Stomach (tissue), 9 donors: Measurements from ENCODE around the gene TFEC. TPM values are rescaled to one million over a fixed set of nuclear protein-coding genes. Genes with fewer than 3 reads are reported as not detected.

ENCODE experiments used
- DNase-seq, 2 donors: peaks; one replicate each; pipeline versions ENCODE4 v3.0.0 to v3.0.0-alpha.2; 2013 to 2019
- H3K27ac ChIP-seq, 5 donors: fragments of 200-600 bp in 4 of 5; sonication (generic) in 4 of 5; one replicate each; pipeline ENCODE4 v1.5.1; 2013 to 2019; ENCODE audit warnings: mild to moderate bottlenecking in 1 of 5, moderate library complexity in 1 of 5
- H3K27me3 ChIP-seq, 3 donors: fragments of 200-600 bp; sonication (generic); one replicate each; pipeline ENCODE4 v1.5.1; 2017 to 2019; ENCODE audit warnings: mixed run types in 1 of 3
- H3K36me3 ChIP-seq, 4 donors: fragments of 200-600 bp; sonication (generic); 1 replicate in 3 of 4; 2 replicates in 1 of 4; pipeline ENCODE4 v1.5.1; 2016 to 2019
- H3K4me1 ChIP-seq, 4 donors: fragments of 200-600 bp; sonication (generic); one replicate each; pipeline ENCODE4 v1.5.1; 2016 to 2019
- H3K4me3 ChIP-seq, 4 donors: fragments of 200-600 bp; sonication (generic) in 3 of 4; one replicate each; pipeline ENCODE4 v1.5.1; 2016 to 2019; ENCODE audit warnings: mild to moderate bottlenecking in 1 of 4
- H3K9me3 ChIP-seq, 4 donors: fragments of 200-600 bp; sonication (generic); one replicate each; pipeline ENCODE4 v1.5.1; 2016 to 2019
- EP300 ChIP-seq: sonication (generic); formaldehyde crosslinking; IDR thresholded peaks from one replicate; pipeline ENCODE4 v1.6.1; 2017; ENCODE audit warnings: antibody characterized with exemption
- POLR2A ChIP-seq, 4 donors: fragments of 450-650 bp; IDR thresholded peaks; one replicate each; pipeline ENCODE4 v1.6.1; 2016; ENCODE audit warnings: antibody characterized with exemption in 4 of 4, control low read depth in 2 of 4, mild to moderate bottlenecking in 1 of 4, moderate library complexity in 1 of 4
- POLR2AphosphoS5 ChIP-seq, 3 donors: sonication (generic); formaldehyde crosslinking; IDR thresholded peaks; one replicate each; pipeline ENCODE4 v1.6.1; 2016; ENCODE audit warnings: antibody characterized with exemption in 3 of 3
- WGBS, 5 donors: extraction: QIAGEN DNeasy Blood & Tissue Kit in 3 of 5; methylation state at CpG; one replicate each; pipeline versions ENCODE4 v1.1.5 to v1.1.7; 2013 to 2018; 5-methylcytosine and 5-hydroxymethylcytosine counted together
- intact Hi-C: fragments of 100-400 bp; cut with DNase I; formaldehyde crosslinking; loops from one replicate; pipeline ENCODE4 v1.15.1; 2023; ENCODE audit warnings: low total_unique reads
- polyA plus RNA-seq, 3 donors: library from polyadenylated mRNA; stranded (reverse); fragments of 200-250 nt; gene quantifications; one replicate each; pipeline ENCODE4 v1.2.3, GENCODE V29; 2013
- total RNA-seq, 5 donors: library from RNA; depleted of rRNA; stranded (reverse); fragments of >200 nt; gene quantifications; one replicate each; pipeline versions ENCODE4 v1.1.0 to v1.2.3, GENCODE V29; 2014 to 2016
- TF ChIP-seq, protein P1 (sequence below), 7 experiments: fragments of 450-650 bp in 4 of 7; fragments of 200-600 bp in 3 of 7; sonication (generic) in 3 of 7; IDR thresholded peaks; one replicate each; pipeline ENCODE4 v1.5.1; 2016 to 2019; ENCODE audit warnings: antibody characterized with exemption in 7 of 7, control low read depth in 2 of 7, mild to moderate bottlenecking in 1 of 7
- donor health status: healthy with polysubstance abuse.
- donor health status: Bipolar disorder and iron deficiency.
- donor health status: healthy.

The TFEC gene
- total and polyA plus RNA-seq, 8 donors, result 0.25 to 28.4 (median 1.1) TPM

DNA sequence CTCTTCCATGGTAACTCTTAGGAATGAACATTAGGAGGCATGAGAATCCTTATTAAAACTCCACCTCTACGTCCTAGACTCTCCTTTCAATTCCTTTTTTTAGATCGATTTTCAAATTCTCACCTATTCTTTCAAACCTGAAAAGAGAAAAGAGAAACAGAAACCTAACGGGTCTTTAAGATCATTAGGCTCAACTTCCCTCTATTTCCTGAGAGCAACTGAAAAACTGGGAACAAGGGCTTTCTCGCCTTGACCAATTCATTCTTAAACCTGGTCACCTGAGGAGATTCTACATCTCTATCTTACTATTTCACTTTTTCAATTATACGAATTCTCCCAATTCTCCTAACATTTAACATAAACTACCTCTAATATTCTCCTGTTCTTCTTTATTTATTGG, 2.8 kb downstream of the TFEC start:
- TF ChIP-seq POLR2AphosphoS5 (IDR thresholded peaks at IDR 0.05) (no peak), POLR2A (IDR thresholded peaks at IDR 0.05) (no peak), EP300 (no peak)
- TF ChIP-seq, protein P1, sequence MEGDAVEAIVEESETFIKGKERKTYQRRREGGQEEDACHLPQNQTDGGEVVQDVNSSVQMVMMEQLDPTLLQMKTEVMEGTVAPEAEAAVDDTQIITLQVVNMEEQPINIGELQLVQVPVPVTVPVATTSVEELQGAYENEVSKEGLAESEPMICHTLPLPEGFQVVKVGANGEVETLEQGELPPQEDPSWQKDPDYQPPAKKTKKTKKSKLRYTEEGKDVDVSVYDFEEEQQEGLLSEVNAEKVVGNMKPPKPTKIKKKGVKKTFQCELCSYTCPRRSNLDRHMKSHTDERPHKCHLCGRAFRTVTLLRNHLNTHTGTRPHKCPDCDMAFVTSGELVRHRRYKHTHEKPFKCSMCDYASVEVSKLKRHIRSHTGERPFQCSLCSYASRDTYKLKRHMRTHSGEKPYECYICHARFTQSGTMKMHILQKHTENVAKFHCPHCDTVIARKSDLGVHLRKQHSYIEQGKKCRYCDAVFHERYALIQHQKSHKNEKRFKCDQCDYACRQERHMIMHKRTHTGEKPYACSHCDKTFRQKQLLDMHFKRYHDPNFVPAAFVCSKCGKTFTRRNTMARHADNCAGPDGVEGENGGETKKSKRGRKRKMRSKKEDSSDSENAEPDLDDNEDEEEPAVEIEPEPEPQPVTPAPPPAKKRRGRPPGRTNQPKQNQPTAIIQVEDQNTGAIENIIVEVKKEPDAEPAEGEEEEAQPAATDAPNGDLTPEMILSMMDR (IDR thresholded peaks at IDR 0.05), result no peak
- no peaks in the 10 kb centered on the region for H3K27me3 ChIP-seq
- no peaks in the 10 kb centered on the region for H3K36me3 ChIP-seq
- no peak for DNase-seq
- H3K9me3 ChIP-seq, result no peaks in the 10 kb centered on the region
- H3K27ac ChIP-seq, result no peak overlapping the region
- H3K4me1 ChIP-seq, result no peaks in the 10 kb centered on the region
- intact Hi-C loops, result no loop called here
- WGBS, 5 donors, result 61 to 78% (median 76%) methylated on average over 5 of the region's 5 CpGs
- no peak overlapping the region for H3K4me3 ChIP-seq

DNA sequence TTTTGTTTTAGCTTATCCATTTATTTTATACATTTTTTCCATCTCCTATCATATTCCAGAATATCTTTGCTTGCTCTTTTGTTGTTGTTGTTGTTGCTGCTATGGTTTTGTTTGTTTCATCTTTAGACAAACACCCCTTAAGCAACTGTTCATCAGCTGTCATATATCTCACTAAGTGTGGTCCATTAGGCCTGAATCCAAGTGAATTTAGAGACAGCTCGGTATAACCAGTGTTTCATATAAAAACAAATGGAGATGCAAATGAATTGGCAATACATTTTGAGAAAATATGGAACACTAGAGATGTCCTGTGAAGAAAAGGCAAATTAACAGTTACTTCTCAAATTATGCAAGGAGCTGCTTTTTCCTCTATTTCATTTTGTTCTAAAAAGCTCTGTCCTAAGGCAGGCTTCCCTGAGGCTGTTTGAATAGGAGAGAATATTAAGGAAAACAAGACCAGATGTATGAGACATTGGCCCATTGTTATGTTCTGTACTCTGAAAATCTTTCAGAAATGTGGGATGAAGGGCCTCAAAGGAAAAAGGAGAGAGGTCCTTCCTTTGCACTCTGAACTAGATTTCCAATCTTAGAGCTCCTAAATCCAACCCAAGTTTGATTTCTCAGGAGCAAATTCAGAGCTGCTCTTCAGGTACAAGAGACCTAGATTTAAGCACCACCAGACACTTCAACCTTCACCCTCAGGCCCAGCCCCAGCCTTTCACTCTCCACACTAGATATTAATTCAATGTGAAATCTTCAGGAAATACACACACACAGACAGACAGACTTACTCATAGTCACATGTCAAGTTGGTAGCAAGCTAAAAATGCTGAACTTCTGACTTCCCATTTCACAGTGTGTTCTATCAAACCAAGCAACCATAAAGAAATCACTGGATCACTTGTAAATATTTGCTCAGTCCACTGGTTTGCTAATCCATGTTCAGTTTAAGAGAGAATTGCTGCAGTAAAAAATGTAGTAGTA, 5.4 kb downstream of the TFEC start:
- Histone ChIP-seq H3K4me3 (no peak overlapping the region), H3K27me3 (no peaks in the 10 kb centered on the region), H3K4me1 (no peaks in the 10 kb centered on the region), H3K9me3 (no peaks in the 10 kb centered on the region), H3K27ac (peak overlapping the region in 1 of 5 donors; percentile 9), H3K36me3 (no peaks in the 10 kb centered on the region)
- intact Hi-C loops, result no loop called here
- WGBS, 5 donors, result 42 to 78% (median 66%) methylated on average over 1 of the region's 1 CpG
- DNase-seq, result peak in 1 of 2 donors; percentile 8
- no peak for TF ChIP-seq POLR2A (IDR thresholded peaks at IDR 0.05)
- no peak for TF ChIP-seq EP300
- no peak for TF ChIP-seq POLR2AphosphoS5 (IDR thresholded peaks at IDR 0.05)
- TF ChIP-seq, protein P1 (IDR thresholded peaks at IDR 0.05), result no peak

DNA sequence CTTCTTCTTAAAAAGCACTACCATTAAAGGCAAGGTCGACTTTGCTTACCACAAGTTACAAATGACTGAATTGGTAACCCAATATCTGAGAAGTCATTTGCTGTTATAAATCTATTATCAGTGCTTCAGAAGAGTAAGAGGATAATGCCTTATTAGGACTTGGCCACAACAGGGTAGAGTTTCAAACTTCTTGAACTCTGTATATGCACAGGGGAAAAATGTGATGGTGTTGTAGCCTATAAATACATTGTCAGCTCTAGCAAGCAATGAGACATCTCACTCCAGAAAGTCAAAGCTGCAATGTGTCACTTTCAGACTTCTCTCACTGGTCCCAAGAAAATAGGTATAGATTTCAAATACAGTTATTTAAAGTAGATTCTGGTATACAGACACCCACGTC, 9.3 kb downstream of the TFEC start:
- intact Hi-C loops, result no loop called here
- 68 to 80% (median 72%) methylated on average over 2 of the region's 2 CpGs for WGBS, 5 donors
- no peaks in the 10 kb centered on the region for H3K27me3 ChIP-seq

DNA sequence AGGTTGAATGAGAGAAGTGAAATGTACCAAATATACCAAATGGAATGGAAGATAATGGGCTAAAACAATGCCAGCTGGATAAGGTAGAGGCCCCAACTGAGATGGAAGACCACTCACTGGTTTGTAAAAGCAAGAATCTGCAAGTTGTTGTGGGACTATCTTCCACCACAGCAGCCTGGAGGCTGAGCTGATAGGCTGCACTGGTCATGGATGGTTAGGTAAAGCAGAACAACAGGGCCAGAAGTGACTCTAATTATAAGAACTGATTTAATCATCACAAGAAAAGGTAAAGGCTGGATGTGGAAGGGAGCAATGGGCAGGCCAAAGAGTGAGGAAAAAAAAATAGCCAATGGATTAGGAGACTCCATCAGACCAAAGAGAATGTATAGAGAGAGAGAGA, 11.8 kb downstream of the TFEC start:
- no peaks in the 10 kb centered on the region for H3K4me1 ChIP-seq
- no peak for DNase-seq
- no peak for TF ChIP-seq POLR2AphosphoS5 (IDR thresholded peaks at IDR 0.05)
- no peak for TF ChIP-seq EP300
- H3K27me3 ChIP-seq, result no peaks in the 10 kb centered on the region
- no peak overlapping the region for H3K4me3 ChIP-seq
- no peak overlapping the region for H3K27ac ChIP-seq
- H3K9me3 ChIP-seq, result no peaks in the 10 kb centered on the region
- intact Hi-C loops, result no loop called here
- H3K36me3 ChIP-seq, result no peaks in the 10 kb centered on the region

More for the DNA sequence above, 9.3 kb downstream of the TFEC start:
- Histone ChIP-seq H3K4me3 (no peak overlapping the region), H3K27ac (no peak overlapping the region), H3K9me3 (no peaks in the 10 kb centered on the region), H3K4me1 (no peaks in the 10 kb centered on the region), H3K36me3 (no peaks in the 10 kb centered on the region)
- DNase-seq, result no peak
- no peak for TF ChIP-seq POLR2AphosphoS5 (IDR thresholded peaks at IDR 0.05)
- TF ChIP-seq EP300, result no peak
- TF ChIP-seq POLR2A (IDR thresholded peaks at IDR 0.05), result no peak
- TF ChIP-seq, protein P1 (IDR thresholded peaks at IDR 0.05), result no peak

DNA sequence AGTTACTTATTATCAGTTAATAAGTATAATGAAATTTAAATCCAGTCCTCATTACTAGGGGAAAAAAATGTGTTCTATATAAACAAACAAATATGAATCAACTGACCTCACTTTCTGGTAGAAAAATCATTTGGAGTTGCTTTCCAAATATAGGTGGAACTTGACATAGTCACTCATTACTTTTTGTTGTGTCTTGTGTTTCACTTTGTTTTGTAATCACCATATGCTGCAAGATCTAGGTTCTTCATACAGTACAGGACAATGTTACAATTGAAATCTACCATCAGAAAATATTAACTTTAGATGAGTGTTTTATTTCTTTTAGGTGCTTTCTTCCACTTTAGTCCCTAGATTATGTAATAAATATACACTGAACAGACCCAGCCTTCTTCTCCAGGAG, 16.9 kb downstream of the TFEC start:
- no peaks in the 10 kb centered on the region for H3K9me3 ChIP-seq
- TF ChIP-seq, protein P1 (IDR thresholded peaks at IDR 0.05), result no peak
- TF ChIP-seq POLR2A (IDR thresholded peaks at IDR 0.05) (no peak), POLR2AphosphoS5 (IDR thresholded peaks at IDR 0.05) (no peak), EP300 (no peak)
- no peak overlapping the region for H3K4me3 ChIP-seq
- H3K4me1 ChIP-seq, result no peaks in the 10 kb centered on the region
- H3K36me3 ChIP-seq, result no peaks in the 10 kb centered on the region
- DNase-seq, result no peak
- no peak overlapping the region for H3K27ac ChIP-seq
- H3K27me3 ChIP-seq, result no peaks in the 10 kb centered on the region
- intact Hi-C loops, result no loop called here
